H9 (cell line): Measurements from ENCODE around the gene SPTBN1. TPM values are rescaled to one million over a fixed set of nuclear protein-coding genes. Genes with fewer than 3 reads are reported as not detected.

Experiments used
- DNase-seq: peaks from one replicate; pipeline ENCODE4 v3.0.0-alpha.2; 2017
- H2AFZ ChIP-seq: one replicate; pipeline ENCODE4 v1.6.1; 2013; ENCODE audit warnings: mild to moderate bottlenecking, low read length, control low read depth, moderate library complexity
- H2AK5ac ChIP-seq: 2 replicates; pipeline ENCODE4 v1.6.1; 2013; ENCODE audit warnings: low read length, control low read depth, mixed read lengths; ENCODE audit not compliant: insufficient read length
- H2BK120ac ChIP-seq: one replicate; pipeline ENCODE4 v1.6.1; 2013; ENCODE audit warnings: low read depth, mild to moderate bottlenecking, low read length, control low read depth, inconsistent platforms; ENCODE audit not compliant: poor library complexity, severe bottlenecking
- H2BK12ac ChIP-seq: 2 replicates; pipeline ENCODE4 v1.6.1; 2013; ENCODE audit warnings: low read length, control low read depth, mixed read lengths, low read depth; ENCODE audit not compliant: insufficient read length
- H2BK15ac ChIP-seq: 2 replicates; pipeline ENCODE4 v1.6.1; 2013; ENCODE audit warnings: low read depth, low read length, control low read depth
- H2BK20ac ChIP-seq: one replicate; pipeline ENCODE4 v1.6.1; 2013; ENCODE audit warnings: low read depth, mild to moderate bottlenecking, low read length, control low read depth, inconsistent platforms; ENCODE audit not compliant: poor library complexity, severe bottlenecking
- H2BK5ac ChIP-seq: 2 replicates; pipeline ENCODE4 v1.6.1; 2013; ENCODE audit warnings: low read length, control low read depth, mixed read lengths; ENCODE audit not compliant: insufficient read length
- H3K14ac ChIP-seq: 2 replicates; pipeline ENCODE4 v1.6.1; 2013; ENCODE audit warnings: low read length, control low read depth; ENCODE audit not compliant: insufficient read depth
- H3K18ac ChIP-seq: 2 replicates; pipeline ENCODE4 v1.6.1; 2013; ENCODE audit warnings: low read depth, mild to moderate bottlenecking, mixed read lengths, low read length, control low read depth; ENCODE audit not compliant: insufficient read length
- H3K23ac ChIP-seq: 2 replicates; pipeline ENCODE4 v1.6.1; 2013; ENCODE audit warnings: low read length, control low read depth, mixed read lengths, low read depth; ENCODE audit not compliant: insufficient read length
- H3K23me2 ChIP-seq: 2 replicates; pipeline ENCODE4 v1.6.1; 2013; ENCODE audit warnings: low read depth, mild to moderate bottlenecking, mixed read lengths, low read length, control low read depth; ENCODE audit not compliant: insufficient read length, poor library complexity, severe bottlenecking
- H3K27ac ChIP-seq: 2 replicates; pipeline ENCODE4 v1.5.1; 2013; ENCODE audit warnings: low read length, control low read depth, mixed read lengths, low read depth; ENCODE audit not compliant: insufficient read length
- H3K27me3 ChIP-seq: 2 replicates; pipeline ENCODE4 v1.6.1; 2013; ENCODE audit warnings: low read length, control low read depth, inconsistent platforms; ENCODE audit not compliant: insufficient read depth
- H3K4ac ChIP-seq: 2 replicates; pipeline ENCODE4 v1.6.1; 2013; ENCODE audit warnings: low read depth, mild to moderate bottlenecking, control low read depth, inconsistent platforms, low read length, moderate library complexity
- H3K4me1 ChIP-seq: 2 replicates; pipeline ENCODE4 v1.6.1; 2013; ENCODE audit warnings: low read length, control low read depth, inconsistent platforms; ENCODE audit not compliant: insufficient read depth
- H3K4me2 ChIP-seq: 2 replicates; pipeline ENCODE4 v1.6.1; 2013; ENCODE audit warnings: low read length, control low read depth, mixed read lengths; ENCODE audit not compliant: insufficient read length, insufficient read depth
- H3K56ac ChIP-seq: 2 replicates; pipeline ENCODE4 v1.6.1; 2013; ENCODE audit warnings: low read depth, mild to moderate bottlenecking, mixed read lengths, low read length, control low read depth; ENCODE audit not compliant: insufficient read length
- H3K79me1 ChIP-seq: 2 replicates; pipeline ENCODE4 v1.6.1; 2013; ENCODE audit warnings: low read depth, mild to moderate bottlenecking, moderate library complexity, low read length, control low read depth, inconsistent platforms; ENCODE audit not compliant: insufficient read depth, poor library complexity, severe bottlenecking
- H3K79me2 ChIP-seq: 2 replicates; pipeline ENCODE4 v1.6.1; 2013; ENCODE audit warnings: low read length, control low read depth, inconsistent platforms; ENCODE audit not compliant: insufficient read depth
- H3K9ac ChIP-seq: 2 replicates; pipeline ENCODE4 v1.6.1; 2013; ENCODE audit warnings: low read length, control low read depth, mixed read lengths; ENCODE audit not compliant: insufficient read length; ENCODE audit errors: extremely low read depth
- H3K9me3 ChIP-seq: one replicate; pipeline ENCODE4 v1.6.1; 2013; ENCODE audit warnings: low read depth, low read length, inconsistent platforms; ENCODE audit not compliant: control insufficient read depth
- H3T11ph ChIP-seq: one replicate; pipeline ENCODE4 v1.6.1; 2013; ENCODE audit warnings: mild to moderate bottlenecking, low read length, control low read depth, inconsistent platforms
- H4K20me1 ChIP-seq: one replicate; pipeline ENCODE4 v1.6.1; 2013; ENCODE audit not compliant: control insufficient read depth, insufficient read length, insufficient read depth
- H4K5ac ChIP-seq: 2 replicates; pipeline ENCODE4 v1.6.1; 2013; ENCODE audit warnings: low read depth, mild to moderate bottlenecking, mixed read lengths, low read length, control low read depth; ENCODE audit not compliant: insufficient read length
- H4K8ac ChIP-seq: replicated peaks from 2 replicates; pipeline ENCODE4 v1.6.1; 2013; ENCODE audit warnings: low read length, control low read depth, mixed read lengths, low read depth; ENCODE audit not compliant: insufficient read length
- H4K91ac ChIP-seq: 2 replicates; pipeline ENCODE4 v1.6.1; 2013; ENCODE audit warnings: low read depth, mild to moderate bottlenecking, moderate library complexity, mixed read lengths, low read length, control low read depth; ENCODE audit not compliant: insufficient read length
- H3K27ac Mint-ChIP-seq, 3 experiments: 2 replicates in 2 of 3; 3 replicates in 1 of 3; pipeline ENCODE4 v1.8.0; 2020 to 2021; ENCODE audit warnings: mixed read lengths in 3 of 3, mild to moderate bottlenecking in 1 of 3, moderate library complexity in 1 of 3
- H3K27me3 Mint-ChIP-seq: 2 replicates; pipeline ENCODE4 v1.8.0; 2021; ENCODE audit warnings: low read depth, mild to moderate bottlenecking, moderate library complexity, mixed read lengths
- H3K36me3 Mint-ChIP-seq, 3 experiments: 2 replicates in 2 of 3; 3 replicates in 1 of 3; pipeline ENCODE4 v1.8.0; 2020 to 2021; ENCODE audit warnings: low read depth in 3 of 3, mixed read lengths in 3 of 3; ENCODE audit not compliant: insufficient read depth in 1 of 3
- H3K4me1 Mint-ChIP-seq, 2 experiments: 2 replicates each; pipeline ENCODE4 v1.8.0; 2020; ENCODE audit warnings: mixed read lengths in 2 of 2
- H3K4me3 Mint-ChIP-seq, 2 experiments: 2 replicates in 1 of 2; 3 replicates in 1 of 2; pipeline ENCODE4 v1.8.0; 2020 to 2021; ENCODE audit warnings: mild to moderate bottlenecking in 2 of 2, mixed read lengths in 2 of 2, moderate library complexity in 1 of 2
- H3K9me3 Mint-ChIP-seq, 2 experiments: 2 replicates in 1 of 2; 3 replicates in 1 of 2; pipeline ENCODE4 v1.8.0; 2020; ENCODE audit warnings: mild to moderate bottlenecking in 2 of 2, mixed read lengths in 2 of 2, moderate library complexity in 1 of 2
- WGBS: extraction: QIAGEN DNeasy Blood & Tissue Kit; methylation state at CpG from one replicate; pipeline ENCODE4 v1.1.7; 2013; ENCODE audit warnings: missing lambda C conversion rate, low lambda C conversion rate, mixed read lengths; ENCODE audit not compliant: insufficient read length; ENCODE audit errors: extremely low coverage; 5-methylcytosine and 5-hydroxymethylcytosine counted together
- total RNA-seq: library from RNA; stranded (reverse); gene quantifications from 2 replicates; pipeline ENCODE4 v1.2.1, GENCODE V29; 2021
- TF ChIP-seq, protein P1 (sequence below): fragments of 200-600 bp; sonication (generic); conservative IDR thresholded peaks from 3 replicates; pipeline ENCODE4 v1.8.0; 2021; ENCODE audit warnings: antibody characterized with exemption, mild to moderate bottlenecking

The SPTBN1 gene
- total RNA-seq, 1 experiment from 2014 or later = 164 TPM

- Histone ChIP-seq H3K27me3 (no peaks in the 10 kb centered on the region), H3K23me2 (no peaks in the 10 kb centered on the region), H3K27ac (no peak overlapping the region), H3K4me1 (no peaks in the 10 kb centered on the region), H3T11ph (no peak overlapping the region), H2BK120ac (no peak overlapping the region), H3K18ac (no peak overlapping the region), H3K4ac (no peak overlapping the region), H2AK5ac (no peak overlapping the region), H3K23ac (no peak overlapping the region), H3K79me2 (no peaks in the 10 kb centered on the region), H4K91ac (no peak overlapping the region), H3K4me2 (no peak overlapping the region), H2BK15ac (no peak overlapping the region), H3K14ac (no peak overlapping the region), H4K20me1 (no peaks in the 10 kb centered on the region), H4K8ac (no peak overlapping the region), H3K9ac (no peak overlapping the region), H2AFZ (no peak overlapping the region), H3K79me1 (no peaks in the 10 kb centered on the region), H2BK20ac (no peak overlapping the region), H3K56ac (no peak overlapping the region), H2BK5ac (no peak overlapping the region), H3K9me3 (no peaks in the 10 kb centered on the region), H2BK12ac (no peak overlapping the region), H4K5ac (no peak overlapping the region)
- no CpG with 5 or more reads among the region's 5 CpGs for WGBS
- Mint-ChIP-seq H3K27me3 (no peaks in the 10 kb centered on the region), H3K9me3 (no peaks in the 10 kb centered on the region), H3K4me1 (peaks cover 19% of the 10 kb centered on the region in 2 experiments), H3K4me3 (no peak overlapping the region), H3K36me3 (peaks cover 0 to 2% (median 0%) of the 10 kb centered on the region in 3 experiments; a peak in 1 of 7 replicates), H3K27ac (no peak overlapping the region; a peak in 1 of 7 replicates)
- TF ChIP-seq, protein P1, sequence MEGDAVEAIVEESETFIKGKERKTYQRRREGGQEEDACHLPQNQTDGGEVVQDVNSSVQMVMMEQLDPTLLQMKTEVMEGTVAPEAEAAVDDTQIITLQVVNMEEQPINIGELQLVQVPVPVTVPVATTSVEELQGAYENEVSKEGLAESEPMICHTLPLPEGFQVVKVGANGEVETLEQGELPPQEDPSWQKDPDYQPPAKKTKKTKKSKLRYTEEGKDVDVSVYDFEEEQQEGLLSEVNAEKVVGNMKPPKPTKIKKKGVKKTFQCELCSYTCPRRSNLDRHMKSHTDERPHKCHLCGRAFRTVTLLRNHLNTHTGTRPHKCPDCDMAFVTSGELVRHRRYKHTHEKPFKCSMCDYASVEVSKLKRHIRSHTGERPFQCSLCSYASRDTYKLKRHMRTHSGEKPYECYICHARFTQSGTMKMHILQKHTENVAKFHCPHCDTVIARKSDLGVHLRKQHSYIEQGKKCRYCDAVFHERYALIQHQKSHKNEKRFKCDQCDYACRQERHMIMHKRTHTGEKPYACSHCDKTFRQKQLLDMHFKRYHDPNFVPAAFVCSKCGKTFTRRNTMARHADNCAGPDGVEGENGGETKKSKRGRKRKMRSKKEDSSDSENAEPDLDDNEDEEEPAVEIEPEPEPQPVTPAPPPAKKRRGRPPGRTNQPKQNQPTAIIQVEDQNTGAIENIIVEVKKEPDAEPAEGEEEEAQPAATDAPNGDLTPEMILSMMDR = no peak
- no peak for DNase-seq
Measured at GRCh38 chr2:54538537-54538936, 82.4 kb downstream of the SPTBN1 start.
